GM23338 (cell line): Measurements from ENCODE around the gene XPR1. TPM values are rescaled to one million over a fixed set of nuclear protein-coding genes. Genes with fewer than 3 reads are reported as not detected.

Experiments
- ATAC-seq: fragments of 200-7000 bp; cut with Tn5 transposase; 3 replicates; pipeline ENCODE4 v1.9.1; 2020
- DNase-seq: peaks from one replicate; pipeline ENCODE4 v3.0.0-alpha.2; 2015; ENCODE audit warnings: low spot score
- H2AFZ ChIP-seq: fragments of 200-600 bp; sonication (generic); 2 replicates; pipeline ENCODE4 v1.8.0; 2016; ENCODE audit warnings: antibody characterized with exemption, mild to moderate bottlenecking, moderate library complexity
- H3F3A ChIP-seq: fragments of 200-600 bp; sonication (generic); replicated peaks from 2 replicates; pipeline ENCODE4 v1.8.0; 2017; ENCODE audit warnings: antibody characterized with exemption, mixed run types, low read depth
- H3K27ac ChIP-seq: fragments of 200-600 bp; sonication (generic); 2 replicates; pipeline ENCODE4 v1.6.1; 2016; ENCODE audit warnings: low read depth
- H3K27me3 ChIP-seq: fragments of 200-600 bp; sonication (generic); 2 replicates; pipeline ENCODE4 v1.8.0; 2016; ENCODE audit warnings: mild to moderate bottlenecking, mixed run types, moderate library complexity; ENCODE audit not compliant: insufficient read depth
- H3K36me3 ChIP-seq: fragments of 200-600 bp; sonication (generic); 2 replicates; pipeline ENCODE4 v1.8.0; 2016; ENCODE audit warnings: mild to moderate bottlenecking; ENCODE audit not compliant: insufficient read depth
- H3K4me1 ChIP-seq: fragments of 200-600 bp; sonication (generic); 2 replicates; pipeline ENCODE4 v1.8.0; 2016; ENCODE audit warnings: mild to moderate bottlenecking, moderate library complexity; ENCODE audit not compliant: insufficient read depth
- H3K4me2 ChIP-seq: fragments of 200-600 bp; sonication (generic); 2 replicates; pipeline ENCODE4 v1.7.1; 2017; ENCODE audit warnings: mixed run types
- H3K4me3 ChIP-seq: fragments of 200-600 bp; sonication (generic); 2 replicates; pipeline ENCODE4 v1.6.1; 2016; ENCODE audit warnings: mixed run types
- H3K79me2 ChIP-seq: fragments of 200-600 bp; sonication (generic); replicated peaks from 2 replicates; pipeline ENCODE4 v1.8.0; 2017; ENCODE audit warnings: mild to moderate bottlenecking; ENCODE audit not compliant: insufficient read depth
- H3K9me2 ChIP-seq: fragments of 200-600 bp; sonication (generic); 2 replicates; pipeline ENCODE4 v1.8.0; 2017; ENCODE audit not compliant: insufficient read depth
- H4K20me1 ChIP-seq: fragments of 200-600 bp; sonication (generic); replicated peaks from 2 replicates; pipeline ENCODE4 v1.8.0; 2017; ENCODE audit warnings: mild to moderate bottlenecking; ENCODE audit not compliant: insufficient read depth
- H3K27ac Mint-ChIP-seq: 2 replicates; pipeline ENCODE4 v1.8.0; 2020; ENCODE audit warnings: inconsistent platforms, mild to moderate bottlenecking, moderate library complexity, mixed read lengths
- H3K27me3 Mint-ChIP-seq: 3 replicates; pipeline ENCODE4 v1.8.0; 2022; ENCODE audit warnings: low read depth, mild to moderate bottlenecking, moderate library complexity, mixed read lengths, inconsistent platforms; ENCODE audit not compliant: insufficient read depth, poor library complexity
- H3K36me3 Mint-ChIP-seq: 3 replicates; pipeline ENCODE4 v1.8.0; 2021; ENCODE audit warnings: low read depth, mild to moderate bottlenecking, inconsistent platforms, moderate library complexity, mixed read lengths
- H3K4me1 Mint-ChIP-seq: 3 replicates; pipeline ENCODE4 v1.8.0; 2020; ENCODE audit warnings: mild to moderate bottlenecking, inconsistent platforms, mixed read lengths
- H3K4me3 Mint-ChIP-seq: 3 replicates; pipeline ENCODE4 v1.8.0; 2021; ENCODE audit warnings: moderate library complexity, mild to moderate bottlenecking, inconsistent platforms, mixed read lengths
- H3K9me3 Mint-ChIP-seq: 3 replicates; pipeline ENCODE4 v1.8.0; 2020; ENCODE audit warnings: moderate library complexity, mild to moderate bottlenecking, inconsistent platforms, mixed read lengths
- CREB1 ChIP-seq: fragments of 250-450 bp; sonication (Bioruptor Pico); IDR thresholded peaks from 2 replicates; pipeline ENCODE4 v1.5.0; 2020; ENCODE audit warnings: low read depth, mild to moderate bottlenecking, moderate library complexity
- EZH2phosphoT487 ChIP-seq: fragments of 200-600 bp; sonication (generic); IDR thresholded peaks from one replicate; pipeline ENCODE4 v1.8.1; 2018; ENCODE audit warnings: antibody characterized with exemption; ENCODE audit not compliant: unreplicated experiment
- JUNB ChIP-seq: IDR thresholded peaks from one replicate; pipeline ENCODE4 v1.6.1; 2016; ENCODE audit warnings: antibody characterized with exemption; ENCODE audit not compliant: unreplicated experiment
- POLR2AphosphoS5 ChIP-seq: IDR thresholded peaks from 2 replicates; pipeline ENCODE4 v1.6.1; 2016; ENCODE audit warnings: antibody characterized with exemption, low read depth
- REST ChIP-seq: IDR thresholded peaks from one replicate; pipeline ENCODE4 v1.6.1; 2018; ENCODE audit warnings: antibody characterized with exemption; ENCODE audit not compliant: unreplicated experiment
- STAT1 ChIP-seq: IDR thresholded peaks from one replicate; pipeline ENCODE4 v1.6.1; 2016; ENCODE audit warnings: antibody characterized with exemption; ENCODE audit not compliant: unreplicated experiment
- polyA plus RNA-seq: library from polyadenylated mRNA; unstranded; fragments of >200 nt; fragmentation: Nextera tagmentation; extraction: Ambion mirVana; gene quantifications from 2 replicates; pipeline ENCODE4 v1.2.1, GENCODE V29; 2016
- total RNA-seq: library from RNA; depleted of rRNA; stranded (reverse); fragments of >200 nt; shearing (Covaris generic); gene quantifications from 2 replicates; pipeline ENCODE4 v1.2.3, GENCODE V29; 2014
- TF ChIP-seq, protein P1 (sequence below): IDR thresholded peaks from 2 replicates; pipeline ENCODE4 v1.6.1; 2016; ENCODE audit warnings: antibody characterized with exemption
- TF ChIP-seq, protein P2 (sequence below), 2 experiments: fragments of 200-600 bp in 1 of 2; sonication (generic) in 1 of 2; conservative IDR thresholded peaks; 2 replicates each; pipeline versions ENCODE4 v1.5.1 to v1.6.1; 2016 to 2017; ENCODE audit warnings: antibody characterized with exemption in 2 of 2, low read depth in 2 of 2, mild to moderate bottlenecking in 2 of 2, moderate library complexity in 1 of 2
- TF ChIP-seq, protein P3 (sequence below): fragments of 250-450 bp; sonication (Bioruptor Pico); IDR thresholded peaks from 2 replicates; pipeline ENCODE4 v1.5.0; 2020; ENCODE audit warnings: mild to moderate bottlenecking, moderate library complexity

XPR1 gene
- total and polyA plus RNA-seq, 2 experiments from 2014 or later: 9.3 to 38.1 TPM

DNA sequence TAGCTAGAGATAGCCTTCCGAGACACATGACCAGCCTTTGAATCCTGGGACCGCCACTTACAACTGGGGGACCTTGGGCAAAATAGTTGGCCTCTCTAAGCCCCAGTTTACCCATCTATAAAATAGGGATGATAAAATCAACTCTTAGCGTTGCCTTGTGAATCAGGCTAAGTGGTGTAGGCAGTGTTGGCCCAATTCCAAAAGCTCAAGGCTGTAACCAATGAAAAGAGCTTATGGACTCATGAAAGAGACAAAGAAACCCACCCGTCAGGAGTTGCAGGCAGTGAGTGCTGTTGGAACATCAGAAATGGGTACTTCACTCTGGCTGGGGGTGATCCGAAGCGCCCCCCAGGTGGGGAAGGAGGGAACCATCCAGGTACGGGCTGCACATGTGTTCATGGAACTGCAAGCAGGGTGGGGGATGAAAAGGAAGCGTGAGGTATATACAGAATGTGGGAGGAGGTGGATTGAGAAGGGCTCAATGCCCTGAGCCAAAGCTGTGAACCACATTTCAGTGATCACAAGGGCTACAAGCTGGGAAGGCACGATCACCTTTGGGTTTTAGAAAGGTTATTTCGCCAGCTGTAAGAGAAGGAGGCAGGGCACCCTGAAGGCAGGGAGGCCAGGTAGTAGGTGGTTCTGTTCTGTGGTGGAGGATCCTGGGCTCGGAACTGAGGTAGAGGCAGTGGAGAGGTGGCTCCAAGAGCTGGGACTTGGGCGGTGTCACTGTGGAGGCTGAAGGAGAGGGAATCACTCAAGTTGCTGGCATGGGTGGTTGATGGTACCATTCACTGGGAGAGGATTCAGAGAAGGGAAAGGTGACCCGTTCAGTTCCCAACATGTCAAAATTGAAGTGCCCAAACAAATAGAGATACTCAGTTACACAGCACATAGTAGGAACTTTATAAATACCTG lies 269.5 kb downstream of the XPR1 start (continued):
- TF ChIP-seq, protein P1, sequence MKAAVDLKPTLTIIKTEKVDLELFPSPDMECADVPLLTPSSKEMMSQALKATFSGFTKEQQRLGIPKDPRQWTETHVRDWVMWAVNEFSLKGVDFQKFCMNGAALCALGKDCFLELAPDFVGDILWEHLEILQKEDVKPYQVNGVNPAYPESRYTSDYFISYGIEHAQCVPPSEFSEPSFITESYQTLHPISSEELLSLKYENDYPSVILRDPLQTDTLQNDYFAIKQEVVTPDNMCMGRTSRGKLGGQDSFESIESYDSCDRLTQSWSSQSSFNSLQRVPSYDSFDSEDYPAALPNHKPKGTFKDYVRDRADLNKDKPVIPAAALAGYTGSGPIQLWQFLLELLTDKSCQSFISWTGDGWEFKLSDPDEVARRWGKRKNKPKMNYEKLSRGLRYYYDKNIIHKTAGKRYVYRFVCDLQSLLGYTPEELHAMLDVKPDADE: no peak
- TF ChIP-seq POLR2AphosphoS5 (no peak), STAT1 (no peak)
- TF ChIP-seq, protein P2, sequence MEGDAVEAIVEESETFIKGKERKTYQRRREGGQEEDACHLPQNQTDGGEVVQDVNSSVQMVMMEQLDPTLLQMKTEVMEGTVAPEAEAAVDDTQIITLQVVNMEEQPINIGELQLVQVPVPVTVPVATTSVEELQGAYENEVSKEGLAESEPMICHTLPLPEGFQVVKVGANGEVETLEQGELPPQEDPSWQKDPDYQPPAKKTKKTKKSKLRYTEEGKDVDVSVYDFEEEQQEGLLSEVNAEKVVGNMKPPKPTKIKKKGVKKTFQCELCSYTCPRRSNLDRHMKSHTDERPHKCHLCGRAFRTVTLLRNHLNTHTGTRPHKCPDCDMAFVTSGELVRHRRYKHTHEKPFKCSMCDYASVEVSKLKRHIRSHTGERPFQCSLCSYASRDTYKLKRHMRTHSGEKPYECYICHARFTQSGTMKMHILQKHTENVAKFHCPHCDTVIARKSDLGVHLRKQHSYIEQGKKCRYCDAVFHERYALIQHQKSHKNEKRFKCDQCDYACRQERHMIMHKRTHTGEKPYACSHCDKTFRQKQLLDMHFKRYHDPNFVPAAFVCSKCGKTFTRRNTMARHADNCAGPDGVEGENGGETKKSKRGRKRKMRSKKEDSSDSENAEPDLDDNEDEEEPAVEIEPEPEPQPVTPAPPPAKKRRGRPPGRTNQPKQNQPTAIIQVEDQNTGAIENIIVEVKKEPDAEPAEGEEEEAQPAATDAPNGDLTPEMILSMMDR (conservative IDR thresholded peaks at IDR 0.05; ENCODE audit: low read depth in 2 of 2): no peak

DNA sequence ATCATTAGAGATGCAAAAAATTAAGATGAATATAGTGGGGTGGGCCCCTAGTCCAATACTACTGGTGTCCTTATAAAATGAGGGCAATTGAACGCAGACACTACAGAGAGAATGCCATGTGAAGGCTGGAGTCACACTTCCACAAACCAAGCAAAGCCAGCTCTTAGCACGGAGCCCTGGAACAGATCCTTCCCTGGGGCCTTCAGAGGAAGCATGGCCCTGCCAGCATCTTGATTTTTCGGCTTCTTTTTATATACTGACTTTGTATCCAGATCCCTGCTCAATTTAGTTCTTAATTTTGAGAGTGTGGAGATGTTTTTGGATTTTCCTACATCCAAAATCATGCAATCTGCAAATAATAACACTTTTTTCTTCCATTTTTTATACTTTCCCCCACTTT lies 270.7 kb downstream of the XPR1 start:
- Histone ChIP-seq H3F3A (no peaks in the 10 kb centered on the region), H3K79me2 (no peaks in the 10 kb centered on the region), H3K36me3 (no peaks in the 10 kb centered on the region), H3K27ac (no peak overlapping the region), H3K4me2 (no peak overlapping the region), H3K4me1 (peaks cover 14% of the 10 kb centered on the region), H2AFZ (no peak overlapping the region), H3K4me3 (no peak overlapping the region), H3K9me2 (no peaks in the 10 kb centered on the region; the same call in 1 of the 2 replicates), H4K20me1 (no peaks in the 10 kb centered on the region), H3K27me3 (no peaks in the 10 kb centered on the region)
- Mint-ChIP-seq H3K4me1 (peaks cover 26% of the 10 kb centered on the region), H3K4me3 (no peak overlapping the region), H3K27ac (no peak overlapping the region), H3K36me3 (no peaks in the 10 kb centered on the region; the same call in 2 of the 3 replicates), H3K27me3 (peaks cover 5% of the 10 kb centered on the region), H3K9me3 (no peaks in the 10 kb centered on the region; the same call in 2 of the 3 replicates)
- no peak for ATAC-seq
- DNase-seq: no peak
- no peak for TF ChIP-seq JUNB
- TF ChIP-seq REST: no peak
- TF ChIP-seq EZH2phosphoT487: no peak
- no peak for TF ChIP-seq STAT1
- TF ChIP-seq, protein P1: no peak
- TF ChIP-seq CREB1 (CRISPR knock-in tag): no peak
- no peak for TF ChIP-seq POLR2AphosphoS5
- TF ChIP-seq, protein P3, sequence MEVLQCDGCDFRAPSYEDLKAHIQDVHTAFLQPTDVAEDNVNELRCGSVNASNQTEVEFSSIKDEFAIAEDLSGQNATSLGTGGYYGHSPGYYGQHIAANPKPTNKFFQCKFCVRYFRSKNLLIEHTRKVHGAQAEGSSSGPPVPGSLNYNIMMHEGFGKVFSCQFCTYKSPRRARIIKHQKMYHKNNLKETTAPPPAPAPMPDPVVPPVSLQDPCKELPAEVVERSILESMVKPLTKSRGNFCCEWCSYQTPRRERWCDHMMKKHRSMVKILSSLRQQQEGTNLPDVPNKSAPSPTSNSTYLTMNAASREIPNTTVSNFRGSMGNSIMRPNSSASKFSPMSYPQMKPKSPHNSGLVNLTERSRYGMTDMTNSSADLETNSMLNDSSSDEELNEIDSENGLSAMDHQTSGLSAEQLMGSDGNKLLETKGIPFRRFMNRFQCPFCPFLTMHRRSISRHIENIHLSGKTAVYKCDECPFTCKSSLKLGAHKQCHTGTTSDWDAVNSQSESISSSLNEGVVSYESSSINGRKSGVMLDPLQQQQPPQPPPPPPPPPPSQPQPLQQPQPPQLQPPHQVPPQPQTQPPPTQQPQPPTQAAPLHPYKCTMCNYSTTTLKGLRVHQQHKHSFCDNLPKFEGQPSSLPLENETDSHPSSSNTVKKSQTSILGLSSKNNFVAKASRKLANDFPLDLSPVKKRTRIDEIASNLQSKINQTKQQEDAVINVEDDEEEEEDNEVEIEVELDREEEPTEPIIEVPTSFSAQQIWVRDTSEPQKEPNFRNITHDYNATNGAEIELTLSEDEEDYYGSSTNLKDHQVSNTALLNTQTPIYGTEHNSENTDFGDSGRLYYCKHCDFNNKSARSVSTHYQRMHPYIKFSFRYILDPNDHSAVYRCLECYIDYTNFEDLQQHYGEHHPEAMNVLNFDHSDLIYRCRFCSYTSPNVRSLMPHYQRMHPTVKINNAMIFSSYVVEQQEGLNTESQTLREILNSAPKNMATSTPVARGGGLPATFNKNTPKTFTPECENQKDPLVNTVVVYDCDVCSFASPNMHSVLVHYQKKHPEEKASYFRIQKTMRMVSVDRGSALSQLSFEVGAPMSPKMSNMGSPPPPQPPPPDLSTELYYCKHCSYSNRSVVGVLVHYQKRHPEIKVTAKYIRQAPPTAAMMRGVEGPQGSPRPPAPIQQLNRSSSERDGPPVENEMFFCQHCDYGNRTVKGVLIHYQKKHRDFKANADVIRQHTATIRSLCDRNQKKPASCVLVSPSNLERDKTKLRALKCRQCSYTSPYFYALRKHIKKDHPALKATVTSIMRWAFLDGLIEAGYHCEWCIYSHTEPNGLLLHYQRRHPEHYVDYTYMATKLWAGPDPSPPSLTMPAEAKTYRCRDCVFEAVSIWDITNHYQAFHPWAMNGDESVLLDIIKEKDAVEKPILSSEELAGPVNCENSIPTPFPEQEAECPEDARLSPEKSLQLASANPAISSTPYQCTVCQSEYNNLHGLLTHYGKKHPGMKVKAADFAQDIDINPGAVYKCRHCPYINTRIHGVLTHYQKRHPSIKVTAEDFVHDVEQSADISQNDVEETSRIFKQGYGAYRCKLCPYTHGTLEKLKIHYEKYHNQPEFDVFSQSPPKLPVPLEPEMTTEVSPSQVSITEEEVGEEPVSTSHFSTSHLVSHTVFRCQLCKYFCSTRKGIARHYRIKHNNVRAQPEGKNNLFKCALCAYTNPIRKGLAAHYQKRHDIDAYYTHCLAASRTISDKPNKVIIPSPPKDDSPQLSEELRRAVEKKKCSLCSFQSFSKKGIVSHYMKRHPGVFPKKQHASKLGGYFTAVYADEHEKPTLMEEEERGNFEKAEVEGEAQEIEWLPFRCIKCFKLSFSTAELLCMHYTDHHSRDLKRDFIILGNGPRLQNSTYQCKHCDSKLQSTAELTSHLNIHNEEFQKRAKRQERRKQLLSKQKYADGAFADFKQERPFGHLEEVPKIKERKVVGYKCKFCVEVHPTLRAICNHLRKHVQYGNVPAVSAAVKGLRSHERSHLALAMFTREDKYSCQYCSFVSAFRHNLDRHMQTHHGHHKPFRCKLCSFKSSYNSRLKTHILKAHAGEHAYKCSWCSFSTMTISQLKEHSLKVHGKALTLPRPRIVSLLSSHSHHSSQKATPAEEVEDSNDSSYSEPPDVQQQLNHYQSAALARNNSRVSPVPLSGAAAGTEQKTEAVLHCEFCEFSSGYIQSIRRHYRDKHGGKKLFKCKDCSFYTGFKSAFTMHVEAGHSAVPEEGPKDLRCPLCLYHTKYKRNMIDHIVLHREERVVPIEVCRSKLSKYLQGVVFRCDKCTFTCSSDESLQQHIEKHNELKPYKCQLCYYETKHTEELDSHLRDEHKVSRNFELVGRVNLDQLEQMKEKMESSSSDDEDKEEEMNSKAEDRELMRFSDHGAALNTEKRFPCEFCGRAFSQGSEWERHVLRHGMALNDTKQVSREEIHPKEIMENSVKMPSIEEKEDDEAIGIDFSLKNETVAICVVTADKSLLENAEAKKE (CRISPR knock-in tag): no peak
